Activated gamma-delta T cell (primary cell): ENCODE measurements around the gene FAM118A.

ENCODE experiments used
- DNase-seq: peaks from one replicate; lab custom pipeline; 2025; lab: John Stamatoyannopoulos, UW

Gene FAM118A

GRCh38 chr22:45376703-45377102, 67.0 kb downstream of the FAM118A start:
- DNase-seq: no peak

- no peak for DNase-seq
Measured at GRCh38 chr22:45381348-45381747, 71.6 kb downstream of the FAM118A start.

GRCh38 chr22:45389546-45389945, 79.8 kb downstream of the FAM118A start:
- no peak for DNase-seq
